Activated CD8-positive, alpha-beta T cell treated with anti-CD3 and anti-CD28 coated beads for 36 hours (primary cell): ENCODE measurements around the gene FOXN3. TPM values are rescaled to one million over a fixed set of nuclear protein-coding genes. Genes with fewer than 3 reads are reported as not detected.

Experiments
- ATAC-seq: fragments of 200-7000 bp; cut with Tn5 transposase; one replicate; pipeline ENCODE4 v1.10.0; 2021; ENCODE audit warnings: mild to moderate bottlenecking, moderate library complexity
- CTCF ChIA-PET: fragments of 350-600 bp; sonication (Branson Sonifier 250); formaldehyde crosslinking; loops from one replicate; lab custom pipeline; 2021; ENCODE audit warnings: antibody characterized with exemption; lab: Charles Lee
- POLR2A ChIA-PET: fragments of 350-600 bp; sonication (Branson Sonifier 250); formaldehyde crosslinking; loops from one replicate; lab custom pipeline; 2021; ENCODE audit warnings: antibody characterized with exemption; lab: Charles Lee
- DNase-seq: peaks from one replicate; pipeline ENCODE4 v3.0.0-alpha.2; 2020
- H3K27ac Mint-ChIP-seq: one replicate; pipeline ENCODE4 v1.8.0; 2021; ENCODE audit warnings: mild to moderate bottlenecking, mixed read lengths
- H3K27me3 Mint-ChIP-seq: one replicate; pipeline ENCODE4 v1.8.0; 2021; ENCODE audit warnings: mixed read lengths
- H3K36me3 Mint-ChIP-seq: one replicate; pipeline ENCODE4 v1.8.0; 2021; ENCODE audit warnings: low read depth, mixed read lengths
- H3K4me1 Mint-ChIP-seq: one replicate; pipeline ENCODE4 v1.8.0; 2021; ENCODE audit warnings: low read depth, mixed read lengths
- H3K4me3 Mint-ChIP-seq: one replicate; pipeline ENCODE4 v1.8.0; 2021; ENCODE audit warnings: mild to moderate bottlenecking, moderate library complexity, mixed read lengths
- H3K9me3 Mint-ChIP-seq: one replicate; pipeline ENCODE4 v1.8.0; 2021; ENCODE audit warnings: mixed read lengths
- intact Hi-C: fragments of 100-400 bp; cut with micrococcal nuclease; formaldehyde crosslinking; loops from one replicate; pipeline ENCODE4 v1.10.0; 2022
- total RNA-seq, 2 experiments: library from RNA; stranded (reverse); gene quantifications; one replicate each; pipeline ENCODE4 v1.2.3, GENCODE V29; 2021
- TF ChIP-seq, protein P1 (sequence below): fragments of 200-600 bp; IDR thresholded peaks from one replicate; pipeline ENCODE4 v1.8.0; 2022; ENCODE audit warnings: antibody characterized with exemption, mild to moderate bottlenecking

FOXN3 gene
- total RNA-seq, 2 experiments from 2014 or later, result 83.4 to 85.0 TPM

DNA sequence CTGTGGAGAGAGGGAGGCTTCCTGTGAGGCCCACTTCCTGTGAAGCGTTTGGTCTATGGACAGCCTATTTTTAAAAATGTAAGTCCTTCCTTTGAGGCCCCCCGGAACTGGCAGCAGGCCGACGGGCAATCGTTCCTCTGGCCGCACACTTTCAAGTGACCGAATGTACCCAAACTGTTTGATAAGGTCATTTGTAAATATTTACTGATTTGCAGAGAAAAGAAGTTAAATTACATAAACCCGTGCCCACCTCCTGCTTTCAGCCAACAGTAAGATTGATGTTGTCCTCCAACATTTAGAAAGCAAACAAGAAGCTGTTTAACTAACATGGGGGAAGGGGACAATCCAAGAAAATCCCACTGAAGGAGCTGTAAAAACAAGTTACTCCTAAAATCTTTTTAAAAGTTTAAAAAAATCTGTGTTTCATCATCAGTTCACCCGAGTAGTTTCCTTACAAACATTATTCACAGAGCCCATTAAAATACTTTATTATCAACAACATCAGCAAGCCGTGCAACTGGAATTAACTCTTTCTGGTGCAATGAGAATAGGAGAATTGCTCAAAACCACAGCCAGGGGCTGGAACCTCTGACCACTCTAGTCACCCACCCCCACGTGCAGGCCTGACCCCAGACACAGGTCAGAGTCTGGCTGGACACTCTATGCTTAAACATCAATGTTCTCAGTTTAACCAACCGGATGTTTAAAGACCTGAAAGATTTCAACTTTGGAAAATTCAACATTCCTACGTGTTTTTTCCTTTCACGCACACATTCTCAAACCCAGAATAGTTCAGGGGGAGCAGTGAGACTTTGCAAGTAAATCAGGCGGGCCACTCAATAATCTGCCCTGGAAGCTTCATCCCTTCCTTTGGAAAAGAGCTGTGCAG, 65.3 kb downstream of the FOXN3 start:
- POLR2A ChIA-PET, result interaction anchor here (0.6 kb wide), 1 partner anchor 292 kb away, joined by 3 read pairs; no protein-coding TSS in a partner anchor
- peaks cover 47% of the 10 kb centered on the region for H3K36me3 Mint-ChIP-seq

DNA sequence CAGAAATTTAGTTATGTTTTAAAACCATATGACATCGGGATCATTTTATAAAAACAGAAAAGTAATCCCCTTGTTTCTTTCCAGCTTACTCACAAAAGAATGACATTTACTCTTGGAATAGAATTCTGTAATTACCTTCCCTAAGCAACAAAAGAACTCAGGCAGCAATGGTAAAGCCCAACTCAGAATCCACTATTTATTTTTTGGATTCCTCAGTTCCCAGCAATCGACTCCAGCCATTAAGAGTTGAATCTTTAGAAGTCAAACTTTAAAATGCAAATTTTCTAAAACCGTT, 65.9 kb downstream of the FOXN3 start:
- TF ChIP-seq, protein P1, sequence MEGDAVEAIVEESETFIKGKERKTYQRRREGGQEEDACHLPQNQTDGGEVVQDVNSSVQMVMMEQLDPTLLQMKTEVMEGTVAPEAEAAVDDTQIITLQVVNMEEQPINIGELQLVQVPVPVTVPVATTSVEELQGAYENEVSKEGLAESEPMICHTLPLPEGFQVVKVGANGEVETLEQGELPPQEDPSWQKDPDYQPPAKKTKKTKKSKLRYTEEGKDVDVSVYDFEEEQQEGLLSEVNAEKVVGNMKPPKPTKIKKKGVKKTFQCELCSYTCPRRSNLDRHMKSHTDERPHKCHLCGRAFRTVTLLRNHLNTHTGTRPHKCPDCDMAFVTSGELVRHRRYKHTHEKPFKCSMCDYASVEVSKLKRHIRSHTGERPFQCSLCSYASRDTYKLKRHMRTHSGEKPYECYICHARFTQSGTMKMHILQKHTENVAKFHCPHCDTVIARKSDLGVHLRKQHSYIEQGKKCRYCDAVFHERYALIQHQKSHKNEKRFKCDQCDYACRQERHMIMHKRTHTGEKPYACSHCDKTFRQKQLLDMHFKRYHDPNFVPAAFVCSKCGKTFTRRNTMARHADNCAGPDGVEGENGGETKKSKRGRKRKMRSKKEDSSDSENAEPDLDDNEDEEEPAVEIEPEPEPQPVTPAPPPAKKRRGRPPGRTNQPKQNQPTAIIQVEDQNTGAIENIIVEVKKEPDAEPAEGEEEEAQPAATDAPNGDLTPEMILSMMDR, result no peak
- peaks cover 64% of the 10 kb centered on the region for H3K4me1 Mint-ChIP-seq
- CTCF ChIA-PET, result interaction anchor here (1.0 to 1.3 kb wide), 2 partner anchors 9 to 11 kb away, joined by 3 to 4 read pairs; no protein-coding TSS in a partner anchor
- H3K27ac Mint-ChIP-seq, result peak overlapping the region; percentile 97
- peaks cover 48% of the 10 kb centered on the region for H3K36me3 Mint-ChIP-seq
- DNase-seq (no peak), ATAC-seq (no peak)
- H3K9me3 Mint-ChIP-seq, result no peaks in the 10 kb centered on the region
- H3K4me3 Mint-ChIP-seq, result peak overlapping the region; percentile 74
- intact Hi-C loops, result no loop called here
- no peaks in the 10 kb centered on the region for H3K27me3 Mint-ChIP-seq
- POLR2A ChIA-PET, result no interaction called here

More for the DNA sequence above, 65.3 kb downstream of the FOXN3 start:
- H3K9me3 Mint-ChIP-seq, result no peaks in the 10 kb centered on the region
- ATAC-seq (peak; percentile 74), DNase-seq (peak; percentile 53)
- H3K4me3 Mint-ChIP-seq, result peak overlapping the region; percentile 74
- H3K27ac Mint-ChIP-seq, result peak overlapping the region; percentile 97
- H3K27me3 Mint-ChIP-seq, result no peaks in the 10 kb centered on the region
- CTCF ChIA-PET, result interaction anchor here (1.0 to 1.3 kb wide), 2 partner anchors 9 to 12 kb away, joined by 3 to 4 read pairs; no protein-coding TSS in a partner anchor
- TF ChIP-seq, protein P1, result no peak
- peaks cover 67% of the 10 kb centered on the region for H3K4me1 Mint-ChIP-seq
- intact Hi-C loops, result no loop called here

DNA sequence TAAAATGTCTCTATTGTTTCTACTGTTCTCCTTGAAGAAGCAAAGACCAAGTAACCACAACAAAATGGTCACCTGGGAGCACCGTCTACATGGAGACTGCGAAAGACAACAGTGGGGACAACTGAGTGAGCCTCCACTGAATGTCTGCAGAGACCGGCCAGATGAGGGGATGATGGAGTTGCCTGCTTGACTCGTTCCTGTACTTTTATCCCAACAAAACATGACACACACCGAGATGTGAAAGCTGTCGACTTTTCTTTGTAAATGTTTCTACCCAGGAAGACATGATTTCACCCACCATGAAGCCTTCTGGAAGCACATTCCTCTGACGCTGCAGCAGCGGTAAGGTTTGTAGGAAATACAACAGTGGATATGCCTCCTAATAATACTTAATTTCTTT, 66.9 kb downstream of the FOXN3 start:
- ATAC-seq (no peak), DNase-seq (no peak)
- peaks cover 59% of the 10 kb centered on the region for H3K4me1 Mint-ChIP-seq
- peaks cover 50% of the 10 kb centered on the region for H3K36me3 Mint-ChIP-seq
- CTCF ChIA-PET, result no interaction called here
- H3K27me3 Mint-ChIP-seq, result no peaks in the 10 kb centered on the region
- peak overlapping the region; percentile 97 for H3K27ac Mint-ChIP-seq
- intact Hi-C loops, result no loop called here
- TF ChIP-seq, protein P1, result no peak
- no peaks in the 10 kb centered on the region for H3K9me3 Mint-ChIP-seq
- H3K4me3 Mint-ChIP-seq, result no peak overlapping the region
- POLR2A ChIA-PET, result no interaction called here

DNA sequence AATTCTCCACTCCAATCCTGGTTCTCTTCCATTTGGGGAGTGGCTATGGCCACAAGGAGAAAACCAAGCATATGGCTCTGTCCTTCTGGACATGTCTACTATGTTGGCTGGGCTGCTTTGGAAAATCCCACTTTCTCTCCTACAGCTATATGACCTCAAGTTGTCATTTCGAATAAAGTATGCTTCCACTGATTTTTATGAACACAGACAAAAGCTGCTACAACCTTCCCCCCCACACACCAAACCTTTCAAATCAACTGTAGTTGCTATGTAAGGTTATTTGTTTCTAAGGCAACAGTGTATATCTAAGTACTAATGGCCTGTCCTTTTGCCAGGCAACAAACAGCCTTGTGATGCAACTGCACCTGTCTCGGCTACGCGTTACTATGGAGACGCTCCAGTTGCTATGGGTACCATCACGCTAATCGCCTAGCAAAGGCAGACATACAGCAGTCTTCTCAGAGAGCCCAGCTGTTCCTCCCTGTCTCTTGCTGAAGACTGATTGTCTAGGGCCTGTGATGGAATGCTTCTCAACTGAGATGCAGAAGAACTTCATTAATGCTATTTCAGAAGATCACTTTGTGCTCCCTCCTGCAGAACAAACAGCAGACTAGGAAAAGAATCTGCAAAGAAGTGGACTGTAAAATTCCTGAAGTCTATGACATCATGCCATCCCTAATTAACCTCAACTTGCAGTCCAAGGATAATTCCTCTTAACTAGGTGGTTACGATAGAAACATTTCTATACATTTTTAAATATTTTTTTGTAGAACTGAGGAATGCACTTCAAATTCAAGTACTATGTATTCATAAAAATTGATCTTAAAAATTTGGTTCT, 67.6 kb downstream of the FOXN3 start:
- Mint-ChIP-seq H3K27ac (no peak overlapping the region), H3K9me3 (no peaks in the 10 kb centered on the region)

More for the DNA sequence above, 67.6 kb downstream of the FOXN3 start:
- DNase-seq (peak; percentile 30), ATAC-seq (no peak)
- ChIA-PET POLR2A (no interaction called here), CTCF (interaction anchor here (0.9 kb wide), 2 partner anchors 10 to 13 kb away, joined by 3 read pairs; no protein-coding TSS in a partner anchor)
- no peaks in the 10 kb centered on the region for H3K27me3 Mint-ChIP-seq
- H3K36me3 Mint-ChIP-seq, result peaks cover 57% of the 10 kb centered on the region
- intact Hi-C loops, result no loop called here
- H3K4me1 Mint-ChIP-seq, result peaks cover 64% of the 10 kb centered on the region
- TF ChIP-seq, protein P1, result no peak
- H3K4me3 Mint-ChIP-seq, result no peak overlapping the region
